ENCODE results near the gene AGPAT2.

Gene AGPAT2

GRCh38 chr9:136697821-136698526, 10.7 kb upstream of the AGPAT2 start:
- ChIA-PET POLR2A (interaction anchor here (0.6 to 1.0 kb wide), 3 partner anchors 21 to 46 kb away, joined by 4 to 6 read pairs (median 4); no protein-coding TSS in a partner anchor), CTCF (interaction anchor here (0.6 to 3.0 kb wide), 5 partner anchors 13 to 349 kb away, joined by 3 to 18 read pairs (median 3); no protein-coding TSS in a partner anchor)
- Histone ChIP-seq H3K9me3 (ENCODE audit: control insufficient read depth, insufficient read depth, low read depth, low read length) (no peaks in the 10 kb centered on the region), H3K4me3 (ENCODE audit: low read depth, low read length) (no peak overlapping the region), H3K27ac (ENCODE audit: extremely low read depth, low read depth, low read length) (no peak overlapping the region), H3K36me3 (ENCODE audit: control insufficient read depth in 2 of 2, insufficient read depth in 1 of 2, low read length in 2 of 2) (no peaks in the 10 kb centered on the region), H3K4me1 (ENCODE audit: control insufficient read depth, insufficient read depth, low read length) (no peaks in the 10 kb centered on the region)
- TF ChIP-seq ZNF157 (tag by site-specific recombination; IDR thresholded peaks at IDR 0.05) = no peak
- no peak for TF ChIP-seq ZBTB21 (tag by site-specific recombination; IDR thresholded peaks at IDR 0.05)
- no peak for TF ChIP-seq ZNF2 (tag by site-specific recombination; IDR thresholded peaks at IDR 0.05)
- TF ChIP-seq INSM2 (tag by site-specific recombination; IDR thresholded peaks at IDR 0.05) = no peak
- no peak for TF ChIP-seq TSHZ1 (tag by site-specific recombination; IDR thresholded peaks at IDR 0.05; ENCODE audit: borderline replicate concordance)
- TF ChIP-seq ZNF530 (tag by site-specific recombination; IDR thresholded peaks at IDR 0.05; ENCODE audit: low read depth) = no peak
- TF ChIP-seq GLI2 (tag by site-specific recombination; IDR thresholded peaks at IDR 0.05; ENCODE audit: borderline replicate concordance, low read depth) = no peak
- no peak for TF ChIP-seq ZNF26 (tag by site-specific recombination; IDR thresholded peaks at IDR 0.05)

GRCh38 chr9:136697146-136697820, 10.0 kb upstream of the AGPAT2 start:
- ChIA-PET CTCF (interaction anchor here (0.6 to 3.0 kb wide), 3 partner anchors 14 to 164 kb away, joined by 3 to 18 read pairs (median 3); no protein-coding TSS in a partner anchor), POLR2A (interaction anchor here (1.0 kb wide), 1 partner anchor 31 kb away, joined by 4 read pairs; no protein-coding TSS in a partner anchor)
- H3K27ac ChIP-seq (ENCODE audit: extremely low read depth, low read depth, low read length) = no peak overlapping the region
- no peak overlapping the region for H3K4me3 ChIP-seq (ENCODE audit: low read depth, low read length)
- H3K4me1 ChIP-seq (ENCODE audit: control insufficient read depth, insufficient read depth, low read length) = no peaks in the 10 kb centered on the region
- no peaks in the 10 kb centered on the region for H3K36me3 ChIP-seq (ENCODE audit: control insufficient read depth in 2 of 2, insufficient read depth in 1 of 2, low read length in 2 of 2)
- H3K9me3 ChIP-seq (ENCODE audit: control insufficient read depth, insufficient read depth, low read depth, low read length) = no peaks in the 10 kb centered on the region
- TF ChIP-seq SCRT2 (tag by site-specific recombination; IDR thresholded peaks at IDR 0.05) = peak; percentile 55
- TF ChIP-seq GLIS2 (tag by site-specific recombination; IDR thresholded peaks at IDR 0.05) = peak; percentile 34
- peak; percentile 87 for TF ChIP-seq ZSCAN4 (tag by site-specific recombination; IDR thresholded peaks at IDR 0.05)
- no peak for TF ChIP-seq ZNF2 (tag by site-specific recombination; IDR thresholded peaks at IDR 0.05)
- peak; percentile 55 for TF ChIP-seq ZFHX2 (tag by site-specific recombination; conservative IDR thresholded peaks at IDR 0.05)
- TF ChIP-seq ZBTB26 (tag by site-specific recombination; optimal IDR thresholded peaks at IDR 0.05) = peak; percentile 6
